Activated T-helper 17 cell treated with anti-CD3 and anti-CD28 coated beads, Interleukin-2, amount 50 U/mL, for 72 hours (primary cell): ENCODE data around the gene ATP1A2. TPM values are rescaled to one million over a fixed set of nuclear protein-coding genes. Genes with fewer than 3 reads are reported as not detected.

Experiments used
- ATAC-seq: fragments of 150-1000 bp; cut with Tn5 transposase; replicated peaks from 2 replicates; pipeline ENCODE4 v1.10.0; 2021; ENCODE audit warnings: mild to moderate bottlenecking, moderate library complexity
- H3K27ac Mint-ChIP-seq: one replicate; pipeline ENCODE4 v1.8.0; 2022; ENCODE audit warnings: mixed read lengths
- H3K27me3 Mint-ChIP-seq: one replicate; pipeline ENCODE4 v1.8.0; 2022; ENCODE audit warnings: mixed read lengths
- H3K36me3 Mint-ChIP-seq: one replicate; pipeline ENCODE4 v1.8.0; 2022; ENCODE audit warnings: low read depth, mild to moderate bottlenecking, mixed read lengths
- H3K4me1 Mint-ChIP-seq: one replicate; pipeline ENCODE4 v1.8.0; 2022; ENCODE audit warnings: mixed read lengths
- H3K4me3 Mint-ChIP-seq: one replicate; pipeline ENCODE4 v1.8.0; 2022; ENCODE audit warnings: mild to moderate bottlenecking, mixed read lengths
- H3K9me3 Mint-ChIP-seq: one replicate; pipeline ENCODE4 v1.8.0; 2022; ENCODE audit warnings: mixed read lengths
- total RNA-seq, 2 donors: library from RNA; stranded (reverse); gene quantifications; one replicate each; pipeline ENCODE4 v1.2.3, GENCODE V29; 2022

Gene ATP1A2
- total RNA-seq, 2 donors from 2014 or later: not detected

DNA sequence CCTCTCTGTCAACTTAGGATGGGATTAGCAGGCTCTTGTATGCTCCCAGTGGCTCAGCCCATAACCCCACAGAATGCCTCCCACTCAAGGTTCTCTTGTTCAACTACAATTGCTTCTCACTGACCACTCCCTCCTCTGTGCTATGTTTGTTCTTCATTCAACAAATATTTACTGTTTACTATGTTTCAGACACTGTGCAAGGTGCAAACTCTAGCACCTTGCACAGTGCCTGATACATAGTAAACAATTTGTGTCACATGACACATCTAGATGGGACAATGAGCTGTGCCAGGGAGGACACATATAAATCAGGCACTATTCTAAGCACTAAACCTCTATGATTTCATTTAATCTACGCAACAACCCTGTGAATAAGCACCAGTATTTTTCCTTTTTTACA lies 15.4 kb downstream of the ATP1A2 start:
- Mint-ChIP-seq H3K4me3 (no peak overlapping the region), H3K9me3 (no peaks in the 10 kb centered on the region), H3K4me1 (no peaks in the 10 kb centered on the region), H3K36me3 (no peaks in the 10 kb centered on the region), H3K27me3 (peaks cover 26% of the 10 kb centered on the region), H3K27ac (no peak overlapping the region)
- no peak for ATAC-seq

GRCh38 chr1:160131803-160132565 lies 16.4 kb downstream of the ATP1A2 start:
- H3K4me3 Mint-ChIP-seq: no peak overlapping the region
- H3K27ac Mint-ChIP-seq: no peak overlapping the region
- peaks cover 26% of the 10 kb centered on the region for H3K27me3 Mint-ChIP-seq
- no peak for ATAC-seq
- H3K4me1 Mint-ChIP-seq: no peaks in the 10 kb centered on the region
- no peaks in the 10 kb centered on the region for H3K36me3 Mint-ChIP-seq
- no peaks in the 10 kb centered on the region for H3K9me3 Mint-ChIP-seq

DNA sequence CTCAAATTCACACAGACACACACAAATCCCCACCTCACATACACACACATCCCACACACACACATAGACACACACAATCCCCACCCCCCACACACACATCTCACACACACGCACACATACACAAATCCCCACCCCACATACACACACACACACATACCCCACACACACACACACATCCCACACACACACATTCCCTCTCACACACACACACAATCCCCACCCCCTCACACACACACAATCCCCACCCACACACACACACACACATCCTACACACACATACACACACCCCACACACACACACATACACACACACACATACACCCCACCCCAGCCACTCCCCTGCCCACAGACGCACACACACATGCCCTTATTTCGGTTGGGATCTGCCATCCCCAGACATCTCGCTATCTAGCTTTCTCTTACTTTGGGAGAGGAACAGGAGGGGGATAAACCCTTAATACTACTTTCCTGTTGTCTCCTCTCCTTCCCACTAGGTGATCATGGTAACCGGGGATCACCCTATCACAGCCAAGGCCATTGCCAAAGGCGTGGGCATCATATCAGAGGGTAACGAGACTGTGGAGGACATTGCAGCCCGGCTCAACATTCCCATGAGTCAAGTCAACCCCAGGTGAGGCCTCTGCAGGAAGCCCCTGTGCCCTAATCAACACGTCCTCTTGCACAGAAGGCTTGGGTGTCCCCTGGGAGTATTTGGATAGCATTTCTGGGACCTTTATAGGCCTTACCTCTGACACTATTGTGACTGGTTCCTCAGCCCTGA lies 18.6 kb downstream of the ATP1A2 start:
- Mint-ChIP-seq H3K27me3 (peaks cover 21% of the 10 kb centered on the region), H3K4me3 (no peak overlapping the region), H3K4me1 (no peaks in the 10 kb centered on the region), H3K27ac (no peak overlapping the region), H3K36me3 (no peaks in the 10 kb centered on the region), H3K9me3 (no peaks in the 10 kb centered on the region)
- no peak for ATAC-seq

DNA sequence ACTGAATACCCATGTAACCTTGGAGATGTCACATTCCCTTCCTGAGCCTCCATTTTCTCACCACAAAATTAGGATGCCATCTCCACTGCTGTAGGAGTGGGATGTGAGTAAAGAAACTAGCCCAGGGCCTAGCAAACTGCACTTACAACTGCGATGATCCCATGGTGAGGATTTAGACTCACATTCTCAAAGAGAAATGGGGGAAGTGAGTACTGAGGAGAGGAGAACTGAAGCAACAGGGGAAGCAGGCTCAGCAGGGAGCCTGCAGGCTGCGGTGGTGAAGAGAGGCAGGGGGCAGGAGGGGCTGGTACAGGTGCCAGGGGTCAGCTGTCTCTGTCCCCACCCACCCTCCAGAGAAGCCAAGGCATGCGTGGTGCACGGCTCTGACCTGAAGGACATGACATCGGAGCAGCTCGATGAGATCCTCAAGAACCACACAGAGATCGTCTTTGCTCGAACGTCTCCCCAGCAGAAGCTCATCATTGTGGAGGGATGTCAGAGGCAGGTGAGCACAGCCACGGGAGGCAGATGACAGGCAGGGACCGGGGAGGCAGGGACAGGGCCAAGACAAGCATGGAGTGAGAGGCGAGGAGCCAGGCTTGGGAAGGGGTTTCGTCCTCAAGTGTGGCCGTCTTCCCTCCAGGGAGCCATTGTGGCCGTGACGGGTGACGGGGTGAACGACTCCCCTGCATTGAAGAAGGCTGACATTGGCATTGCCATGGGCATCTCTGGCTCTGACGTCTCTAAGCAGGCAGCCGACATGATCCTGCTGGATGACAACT lies 19.4 kb downstream of the ATP1A2 start:
- peaks cover 19% of the 10 kb centered on the region for H3K27me3 Mint-ChIP-seq
- no peaks in the 10 kb centered on the region for H3K36me3 Mint-ChIP-seq
- ATAC-seq: no peak
- no peak overlapping the region for H3K4me3 Mint-ChIP-seq
- H3K27ac Mint-ChIP-seq: no peak overlapping the region
- no peaks in the 10 kb centered on the region for H3K4me1 Mint-ChIP-seq
- no peaks in the 10 kb centered on the region for H3K9me3 Mint-ChIP-seq

GRCh38 chr1:160136121-160136925 lies 20.8 kb downstream of the ATP1A2 start:
- H3K27ac Mint-ChIP-seq: no peak overlapping the region
- no peaks in the 10 kb centered on the region for H3K9me3 Mint-ChIP-seq
- no peak for ATAC-seq
- no peaks in the 10 kb centered on the region for H3K4me1 Mint-ChIP-seq
- no peak overlapping the region for H3K4me3 Mint-ChIP-seq
- H3K36me3 Mint-ChIP-seq: no peaks in the 10 kb centered on the region
- peaks cover 26% of the 10 kb centered on the region for H3K27me3 Mint-ChIP-seq

DNA sequence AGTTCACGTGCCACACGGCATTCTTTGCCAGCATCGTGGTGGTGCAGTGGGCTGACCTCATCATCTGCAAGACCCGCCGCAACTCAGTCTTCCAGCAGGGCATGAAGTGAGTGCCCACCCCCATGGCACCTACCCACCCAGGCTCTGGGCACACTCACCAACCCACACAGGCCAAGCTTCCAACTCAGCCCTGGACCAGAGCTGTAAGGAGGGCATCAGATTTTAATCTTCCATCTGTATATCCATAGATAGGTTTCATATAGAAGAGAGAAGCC lies 21.3 kb downstream of the ATP1A2 start:
- no peaks in the 10 kb centered on the region for H3K9me3 Mint-ChIP-seq
- H3K27ac Mint-ChIP-seq: no peak overlapping the region
- no peak for ATAC-seq
- no peaks in the 10 kb centered on the region for H3K36me3 Mint-ChIP-seq
- no peaks in the 10 kb centered on the region for H3K4me1 Mint-ChIP-seq
- H3K27me3 Mint-ChIP-seq: peaks cover 28% of the 10 kb centered on the region
- H3K4me3 Mint-ChIP-seq: no peak overlapping the region

DNA sequence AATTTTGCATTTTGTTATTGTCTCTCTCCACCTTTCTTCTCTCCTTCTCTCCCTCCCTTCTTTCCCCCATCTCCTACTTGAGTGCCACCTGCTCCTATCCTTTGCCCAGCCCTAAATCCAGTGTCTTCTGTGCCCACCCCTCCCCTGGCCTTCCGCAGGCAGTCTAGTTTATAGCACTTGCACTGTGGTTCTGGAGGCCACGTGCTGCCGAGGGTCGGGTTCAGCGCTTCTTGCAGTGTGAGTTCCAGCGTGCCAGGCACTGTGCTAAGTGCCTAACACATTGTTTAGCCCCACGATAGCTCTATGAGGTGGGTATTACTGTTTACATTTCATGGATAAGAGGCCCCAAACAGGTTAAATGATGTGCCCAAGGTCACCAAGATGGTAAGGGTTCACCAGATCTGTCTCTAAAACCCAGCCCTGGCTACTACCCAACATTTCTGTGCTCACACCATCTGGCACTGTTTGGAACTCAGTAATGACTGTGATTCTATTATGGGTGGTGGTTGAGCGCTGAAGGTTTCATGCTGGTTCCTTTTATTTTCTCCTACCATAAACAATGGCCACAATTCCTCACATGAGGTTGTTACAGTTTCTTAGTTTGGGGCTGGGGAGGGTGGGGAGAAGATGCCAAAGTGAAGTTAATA lies 21.8 kb downstream of the ATP1A2 start:
- no peaks in the 10 kb centered on the region for H3K9me3 Mint-ChIP-seq
- ATAC-seq: no peak

GRCh38 chr1:160139840-160140239 lies 24.3 kb downstream of the ATP1A2 start:
- H3K27ac Mint-ChIP-seq: no peak overlapping the region
- ATAC-seq: no peak
- no peaks in the 10 kb centered on the region for H3K4me1 Mint-ChIP-seq
- no peaks in the 10 kb centered on the region for H3K9me3 Mint-ChIP-seq
- H3K27me3 Mint-ChIP-seq: peaks cover 23% of the 10 kb centered on the region
- H3K36me3 Mint-ChIP-seq: no peaks in the 10 kb centered on the region
- no peak overlapping the region for H3K4me3 Mint-ChIP-seq

More for the DNA sequence above, 21.8 kb downstream of the ATP1A2 start:
- Mint-ChIP-seq H3K27me3 (peaks cover 28% of the 10 kb centered on the region), H3K36me3 (no peaks in the 10 kb centered on the region), H3K4me3 (no peak overlapping the region), H3K27ac (no peak overlapping the region), H3K4me1 (no peaks in the 10 kb centered on the region)

DNA sequence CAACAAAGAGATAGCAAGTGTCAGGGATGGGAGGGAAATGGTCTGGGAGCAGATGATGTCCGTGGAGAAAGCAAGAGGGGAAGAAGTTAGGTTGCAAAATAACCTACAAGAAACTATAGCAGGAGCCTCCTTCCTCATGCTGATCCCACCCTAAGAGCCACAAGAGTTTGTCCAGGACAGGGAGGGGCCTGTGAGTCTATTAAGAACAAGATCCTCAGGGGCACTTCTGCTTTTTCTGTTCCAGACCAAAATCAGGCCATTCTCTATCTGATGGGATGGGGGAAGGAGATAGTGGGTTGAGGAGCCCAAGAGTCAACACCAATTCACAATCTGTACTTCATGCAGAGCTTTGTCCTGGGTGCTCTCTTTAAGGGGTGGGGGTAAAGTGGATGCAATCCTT lies 28.1 kb downstream of the ATP1A2 start:
- peaks cover 25% of the 10 kb centered on the region for H3K27me3 Mint-ChIP-seq
- no peak overlapping the region for H3K4me3 Mint-ChIP-seq
- no peaks in the 10 kb centered on the region for H3K36me3 Mint-ChIP-seq
- H3K27ac Mint-ChIP-seq: no peak overlapping the region
- no peaks in the 10 kb centered on the region for H3K9me3 Mint-ChIP-seq
- no peaks in the 10 kb centered on the region for H3K4me1 Mint-ChIP-seq
- no peak for ATAC-seq

DNA sequence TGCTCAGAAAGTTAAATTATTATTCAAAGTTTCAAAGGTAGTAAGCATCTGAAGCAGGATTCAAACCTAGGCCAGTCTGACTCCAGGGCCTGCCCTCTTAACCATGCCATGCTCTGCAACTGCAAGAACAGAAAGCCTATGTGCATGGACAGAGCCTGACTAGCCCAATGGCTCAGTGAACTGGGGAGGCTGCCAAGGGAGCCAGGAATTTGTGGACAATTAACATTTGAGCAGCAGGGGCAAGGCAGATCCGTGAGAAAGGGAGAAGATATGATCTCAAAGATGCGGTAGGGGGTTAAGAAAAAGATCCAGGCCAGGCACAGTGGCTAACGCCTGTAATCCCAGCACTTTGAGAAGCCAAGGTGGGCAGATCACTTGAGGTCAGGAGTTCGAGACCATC lies 29.4 kb downstream of the ATP1A2 start:
- H3K27me3 Mint-ChIP-seq: peaks cover 22% of the 10 kb centered on the region
- no peak for ATAC-seq
- H3K9me3 Mint-ChIP-seq: no peaks in the 10 kb centered on the region
- no peaks in the 10 kb centered on the region for H3K36me3 Mint-ChIP-seq
- no peak overlapping the region for H3K4me3 Mint-ChIP-seq
- no peaks in the 10 kb centered on the region for H3K4me1 Mint-ChIP-seq
- no peak overlapping the region for H3K27ac Mint-ChIP-seq

DNA sequence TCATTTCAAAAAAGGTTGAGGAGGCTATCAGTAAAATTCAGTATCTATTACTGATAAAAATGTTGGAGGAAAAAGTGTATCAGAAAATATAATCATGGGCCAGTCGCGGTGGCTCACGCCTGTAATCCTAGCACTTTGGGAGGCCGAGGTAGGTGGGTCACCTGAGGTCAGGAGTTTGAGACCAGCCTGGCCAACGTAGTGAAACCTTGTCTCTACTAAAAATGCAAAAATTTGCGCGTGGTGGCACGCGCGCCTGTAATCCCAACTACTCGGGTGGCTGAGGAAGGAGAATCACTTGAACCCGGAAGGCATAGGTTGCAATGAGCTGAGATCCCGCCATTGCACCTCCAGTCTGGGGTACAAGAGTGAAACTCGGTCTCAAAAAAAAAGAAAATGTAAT lies 30.5 kb downstream of the ATP1A2 start:
- no peak overlapping the region for H3K27ac Mint-ChIP-seq
- H3K27me3 Mint-ChIP-seq: peaks cover 17% of the 10 kb centered on the region
- no peaks in the 10 kb centered on the region for H3K9me3 Mint-ChIP-seq
- no peak overlapping the region for H3K4me3 Mint-ChIP-seq
- no peak for ATAC-seq
- no peaks in the 10 kb centered on the region for H3K4me1 Mint-ChIP-seq
- H3K36me3 Mint-ChIP-seq: no peaks in the 10 kb centered on the region

- ATAC-seq: no peak
- Mint-ChIP-seq H3K4me1 (no peaks in the 10 kb centered on the region), H3K36me3 (no peaks in the 10 kb centered on the region), H3K9me3 (no peaks in the 10 kb centered on the region), H3K27me3 (peaks cover 3% of the 10 kb centered on the region), H3K27ac (no peak overlapping the region), H3K4me3 (no peak overlapping the region)
These were observed 32.6 kb downstream of the ATP1A2 start for GRCh38 chr1:160148121-160148520.

GRCh38 chr1:160149233-160149632 lies 33.7 kb downstream of the ATP1A2 start:
- H3K4me1 Mint-ChIP-seq: no peaks in the 10 kb centered on the region
- no peak overlapping the region for H3K27ac Mint-ChIP-seq
- H3K36me3 Mint-ChIP-seq: no peaks in the 10 kb centered on the region
- no peaks in the 10 kb centered on the region for H3K9me3 Mint-ChIP-seq
- H3K27me3 Mint-ChIP-seq: peaks cover 3% of the 10 kb centered on the region
- ATAC-seq: no peak
- no peak overlapping the region for H3K4me3 Mint-ChIP-seq

GRCh38 chr1:160149716-160150115 lies 34.2 kb downstream of the ATP1A2 start:
- Mint-ChIP-seq H3K4me3 (no peak overlapping the region), H3K36me3 (no peaks in the 10 kb centered on the region), H3K9me3 (no peaks in the 10 kb centered on the region), H3K4me1 (no peaks in the 10 kb centered on the region), H3K27me3 (peaks cover 3% of the 10 kb centered on the region), H3K27ac (no peak overlapping the region)
- no peak for ATAC-seq
